ENCODE measurements around the gene STX8. TPM values are rescaled to one million over a fixed set of nuclear protein-coding genes. Genes with fewer than 3 reads are reported as not detected.

The STX8 gene
- polyA plus RNA-seq, 1 of the 3 experiments (the other 2 are of a cell fraction), result 51.3 TPM

DNA sequence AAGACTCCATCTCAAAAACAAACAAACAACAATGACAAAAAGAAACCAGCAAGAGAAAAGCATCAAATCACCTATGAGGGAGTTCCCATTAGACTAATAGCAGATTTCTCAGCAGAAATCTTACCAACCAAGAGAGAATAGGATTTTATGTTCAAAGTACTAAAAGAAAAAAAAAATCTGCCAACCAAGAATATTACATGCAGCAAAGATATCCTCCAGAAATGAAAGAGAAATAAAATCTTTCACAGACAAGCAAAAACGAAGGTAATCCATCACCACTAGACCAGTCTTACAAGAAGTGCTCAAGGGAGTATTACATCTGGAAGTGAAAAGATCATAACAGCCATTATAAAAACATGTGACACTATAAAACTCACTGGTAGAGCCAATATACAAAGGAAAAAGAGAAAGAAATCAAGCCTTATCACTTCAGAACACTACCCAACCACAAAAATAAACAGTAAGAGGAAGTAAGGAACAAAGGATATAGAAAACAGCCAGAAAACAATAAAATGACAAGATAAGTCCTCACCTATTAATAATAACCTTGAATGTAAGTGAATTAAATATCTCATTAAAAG, 66.3 kb downstream of the STX8 start (continued):
- TF ChIP-seq JUND (IDR thresholded peaks at IDR 0.05), result no peak

GRCh38 chr17:9499041-9499440, 76.6 kb downstream of the STX8 start:
- Histone ChIP-seq H3K9ac (no peak overlapping the region), H3K9me3 (no peaks in the 10 kb centered on the region), H3K4me3 (ENCODE audit: low read depth in 2 of 2, low read length in 1 of 2) (no peak overlapping the region), H3K36me3 (replicated peaks in 1 of 2; ENCODE audit: control insufficient read depth in 1 of 2, insufficient read depth in 2 of 2, low read length in 1 of 2) (no peaks in the 10 kb centered on the region), H3K4me2 (no peak overlapping the region), H4K20me1 (ENCODE audit: insufficient read depth) (no peaks in the 10 kb centered on the region), H3K27me3 (ENCODE audit: insufficient read depth) (no peaks in the 10 kb centered on the region), H3F3A (replicated peaks; ENCODE audit: insufficient read depth) (no peaks in the 10 kb centered on the region), H3K79me2 (ENCODE audit: insufficient read depth) (no peaks in the 10 kb centered on the region), H3K4me1 (ENCODE audit: control insufficient read depth in 1 of 2, insufficient read depth in 2 of 2, low read depth in 1 of 2, low read length in 1 of 2) (no peaks in the 10 kb centered on the region), H3K27ac (ENCODE audit: low read depth in 2 of 2, low read length in 1 of 2) (no peak overlapping the region), H2AFZ (ENCODE audit: low read depth) (no peak overlapping the region), H3K9me2 (no peaks in the 10 kb centered on the region)
- DNase-seq, result no peak
- TF ChIP-seq FOSL2 (IDR thresholded peaks at IDR 0.05; ENCODE audit: borderline replicate concordance, low read depth) (no peak), EP300 (IDR thresholded peaks at IDR 0.05; ENCODE audit: borderline replicate concordance in 1 of 2, low read depth in 1 of 2, low read length in 1 of 2) (no peak), SIN3A (IDR thresholded peaks at IDR 0.05; ENCODE audit: borderline replicate concordance, low read depth, low read length) (no peak), REST (IDR thresholded peaks at IDR 0.05; ENCODE audit: low read depth, low read length) (no peak), MAX (IDR thresholded peaks at IDR 0.05; ENCODE audit: low read depth) (no peak), TCF12 (IDR thresholded peaks at IDR 0.05) (no peak)
- TF ChIP-seq, protein P1, sequence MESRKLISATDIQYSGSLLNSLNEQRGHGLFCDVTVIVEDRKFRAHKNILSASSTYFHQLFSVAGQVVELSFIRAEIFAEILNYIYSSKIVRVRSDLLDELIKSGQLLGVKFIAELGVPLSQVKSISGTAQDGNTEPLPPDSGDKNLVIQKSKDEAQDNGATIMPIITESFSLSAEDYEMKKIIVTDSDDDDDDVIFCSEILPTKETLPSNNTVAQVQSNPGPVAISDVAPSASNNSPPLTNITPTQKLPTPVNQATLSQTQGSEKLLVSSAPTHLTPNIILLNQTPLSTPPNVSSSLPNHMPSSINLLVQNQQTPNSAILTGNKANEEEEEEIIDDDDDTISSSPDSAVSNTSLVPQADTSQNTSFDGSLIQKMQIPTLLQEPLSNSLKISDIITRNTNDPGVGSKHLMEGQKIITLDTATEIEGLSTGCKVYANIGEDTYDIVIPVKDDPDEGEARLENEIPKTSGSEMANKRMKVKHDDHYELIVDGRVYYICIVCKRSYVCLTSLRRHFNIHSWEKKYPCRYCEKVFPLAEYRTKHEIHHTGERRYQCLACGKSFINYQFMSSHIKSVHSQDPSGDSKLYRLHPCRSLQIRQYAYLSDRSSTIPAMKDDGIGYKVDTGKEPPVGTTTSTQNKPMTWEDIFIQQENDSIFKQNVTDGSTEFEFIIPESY (IDR thresholded peaks at IDR 0.05; ENCODE audit: borderline replicate concordance, low read depth), result no peak
- 89% methylated on average over 5 of the region's 5 CpGs for WGBS (ENCODE audit: low lambda C conversion rate)
- POLR2A ChIA-PET, result no interaction called here
- CTCF ChIA-PET, result no interaction called here

GRCh38 chr17:9498490-9498889, 77.1 kb downstream of the STX8 start:
- H3K4me2 ChIP-seq, result no peak overlapping the region
- H3K9me2 ChIP-seq, result no peaks in the 10 kb centered on the region
- no peak overlapping the region for H2AFZ ChIP-seq (ENCODE audit: low read depth)
- H3K27me3 ChIP-seq (ENCODE audit: insufficient read depth), result no peaks in the 10 kb centered on the region
- no peak for TF ChIP-seq GATA2 (CRISPR knock-in tag; IDR thresholded peaks at IDR 0.05)
- TF ChIP-seq RAD21 (IDR thresholded peaks at IDR 0.05; ENCODE audit: low read length), result no peak
- H3K4me1 ChIP-seq (ENCODE audit: control insufficient read depth in 1 of 2, insufficient read depth in 2 of 2, low read depth in 1 of 2, low read length in 1 of 2), result no peaks in the 10 kb centered on the region
- ChIA-PET POLR2A (no interaction called here), CTCF (no interaction called here)
- H4K20me1 ChIP-seq (ENCODE audit: insufficient read depth), result no peaks in the 10 kb centered on the region
- no peak overlapping the region for H3K9ac ChIP-seq
- H3K4me3 ChIP-seq (ENCODE audit: low read depth in 2 of 2, low read length in 1 of 2), result no peak overlapping the region
- H3K79me2 ChIP-seq (ENCODE audit: insufficient read depth), result no peaks in the 10 kb centered on the region
- no peak for DNase-seq
- no peaks in the 10 kb centered on the region for H3K9me3 ChIP-seq
- H3K36me3 ChIP-seq (replicated peaks in 1 of 2; ENCODE audit: control insufficient read depth in 1 of 2, insufficient read depth in 2 of 2, low read length in 1 of 2), result no peaks in the 10 kb centered on the region
- H3K27ac ChIP-seq (ENCODE audit: low read depth in 2 of 2, low read length in 1 of 2), result no peak overlapping the region
- no peaks in the 10 kb centered on the region for H3F3A ChIP-seq (replicated peaks; ENCODE audit: insufficient read depth)
- WGBS (ENCODE audit: low lambda C conversion rate), result 83% methylated on average over 3 of the region's 3 CpGs

Data from SK-N-SH (cell line).